GM12878 (cell line): ENCODE measurements around the gene TMEM238L. TPM values are rescaled to one million over a fixed set of nuclear protein-coding genes. Genes with fewer than 3 reads are reported as not detected.

Source experiments
- ATAC-seq: fragments of 200-7000 bp; cut with Tn5 transposase; 3 replicates; pipeline ENCODE4 v1.9.1; 2020; ENCODE audit warnings: mild to moderate bottlenecking, moderate library complexity
- BruUV-seq: library from RNA; stranded (reverse); fragments of 400-500 nt; replicated peaks from 2 replicates; lab custom pipeline; 2021; lab: Mats Ljungman, UMichigan
- CTCF ChIA-PET: fragments of 300-600 bp; sonication (Branson Sonifier 250); formaldehyde crosslinking; extraction: SDS; loops from one replicate; lab custom pipeline; 2021; ENCODE audit warnings: inconsistent platforms; lab: Yijun Ruan, JAX
- POLR2A ChIA-PET: fragments of 350-600 bp; formaldehyde crosslinking; extraction: SDS; loops from one replicate; lab custom pipeline; 2021; ENCODE audit warnings: inconsistent platforms; lab: Charles Lee
- RAD21 ChIA-PET: fragments of 300-600 bp; sonication (Branson Sonifier 250); formaldehyde crosslinking; loops from one replicate; lab custom pipeline; 2023; ENCODE audit warnings: antibody characterized with exemption; ENCODE audit not compliant: unreplicated experiment; lab: Charles Lee
- SMC1A ChIA-PET: fragments of 300-600 bp; sonication (Branson Sonifier 250); formaldehyde crosslinking; loops from one replicate; lab custom pipeline; 2023; ENCODE audit not compliant: unreplicated experiment, uncharacterized antibody; lab: Charles Lee
- DNase-seq: peaks from one replicate; pipeline ENCODE4 v3.0.0-alpha.2; 2011; ENCODE audit warnings: low read depth, low spot score
- FAIRE-seq: peaks from 3 replicates; lab custom pipeline; 2011; peaks lifted over from hg19 to GRCh38; lab: Jason Lieb, UNC
- H2AFZ ChIP-seq: 2 replicates; pipeline ENCODE4 v1.6.0; 2011; ENCODE audit warnings: low read depth, low read length, control low read depth; ENCODE audit not compliant: control insufficient read depth
- H3K27ac ChIP-seq: 2 replicates; pipeline ENCODE4 v1.5.1; 2011; ENCODE audit warnings: control low read depth; ENCODE audit not compliant: control insufficient read depth, insufficient read depth
- H3K27me3 ChIP-seq, 2 experiments: replicated peaks in 1 of 2; 2 replicates each; pipeline versions ENCODE4 v1.6.0 to v1.6.1; 2011; ENCODE audit warnings: low read length in 1 of 2; ENCODE audit not compliant: control insufficient read depth in 2 of 2, insufficient read depth in 2 of 2
- H3K36me3 ChIP-seq, 2 experiments: 2 replicates each; pipeline ENCODE4 v1.5.1; 2011; ENCODE audit warnings: low read length in 1 of 2; ENCODE audit not compliant: control insufficient read depth in 2 of 2, insufficient read depth in 2 of 2
- H3K4me1 ChIP-seq: 2 replicates; pipeline ENCODE4 v1.6.1; 2011; ENCODE audit warnings: mild to moderate bottlenecking, low read length, moderate library complexity, mixed read lengths; ENCODE audit not compliant: control insufficient read depth, insufficient read depth
- H3K4me2 ChIP-seq: 2 replicates; pipeline ENCODE4 v1.6.0; 2011; ENCODE audit warnings: control low read depth; ENCODE audit not compliant: control insufficient read depth, insufficient read depth
- H3K4me3 ChIP-seq: fragments of 200-600 bp; sonication (generic); 2 replicates; pipeline ENCODE4 v1.5.1; 2016
- H3K79me2 ChIP-seq: 2 replicates; pipeline ENCODE4 v1.6.0; 2011; ENCODE audit warnings: low read length; ENCODE audit not compliant: control insufficient read depth, insufficient read depth
- H3K9ac ChIP-seq: 2 replicates; pipeline ENCODE4 v1.8.0; 2011; ENCODE audit warnings: low read length, control low read depth, mixed read lengths; ENCODE audit not compliant: control insufficient read depth, insufficient read depth
- H3K9me3 ChIP-seq: replicated peaks from 3 replicates; pipeline ENCODE4 v1.5.1; 2011; ENCODE audit warnings: mild to moderate bottlenecking, low read length; ENCODE audit not compliant: control insufficient read depth, insufficient read depth
- H4K20me1 ChIP-seq: 2 replicates; pipeline ENCODE4 v1.6.0; 2011; ENCODE audit not compliant: control insufficient read depth, insufficient read depth
- ATF7 ChIP-seq: fragments of 450-650 bp; IDR thresholded peaks from 2 replicates; pipeline ENCODE4 v1.6.1; 2016; ENCODE audit warnings: low read depth, mild to moderate bottlenecking
- BACH1 ChIP-seq: fragments of 450-650 bp; IDR thresholded peaks from 2 replicates; pipeline ENCODE4 v1.6.1; 2017; ENCODE audit warnings: mild to moderate bottlenecking, borderline replicate concordance
- EP300 ChIP-seq, 2 experiments: fragments of 150-350 bp in 1 of 2; IDR thresholded peaks; 2 replicates each; pipeline ENCODE4 v1.6.1; 2011 to 2012; ENCODE audit warnings: low read depth in 2 of 2, low read length in 2 of 2, borderline replicate concordance in 1 of 2, improper control_type of control experiment in 1 of 2, inconsistent platforms in 1 of 2; ENCODE audit not compliant: control insufficient read depth in 1 of 2
- FOXK2 ChIP-seq: fragments of 450-650 bp; IDR thresholded peaks from 2 replicates; pipeline ENCODE4 v1.6.1; 2017; ENCODE audit warnings: mild to moderate bottlenecking, moderate library complexity
- MEF2A ChIP-seq: IDR thresholded peaks from 2 replicates; pipeline ENCODE4 v1.6.1; 2011; ENCODE audit warnings: low read depth, mild to moderate bottlenecking, low read length, moderate library complexity; ENCODE audit not compliant: insufficient read depth
- MTA3 ChIP-seq: IDR thresholded peaks from 2 replicates; pipeline ENCODE4 v1.6.1; 2012; ENCODE audit warnings: low read length, inconsistent platforms, borderline replicate concordance
- PAX5 ChIP-seq: IDR thresholded peaks from 2 replicates; pipeline ENCODE4 v1.6.1; 2011; ENCODE audit warnings: low read depth, low read length, borderline replicate concordance
- POLR2A ChIP-seq: IDR thresholded peaks from 2 replicates; pipeline ENCODE4 v1.6.1; 2011; ENCODE audit warnings: low read depth, mild to moderate bottlenecking, low read length
- RELB ChIP-seq: fragments of 450-650 bp; IDR thresholded peaks from 2 replicates; pipeline ENCODE4 v1.6.1; 2017; ENCODE audit warnings: low read depth, mild to moderate bottlenecking, moderate library complexity
- RUNX3 ChIP-seq: IDR thresholded peaks from 2 replicates; pipeline ENCODE4 v1.6.1; 2012; ENCODE audit warnings: low read length, inconsistent platforms
- SREBF2 ChIP-seq: IDR thresholded peaks from 2 replicates; pipeline ENCODE4 v1.6.1; 2012; ENCODE audit warnings: mild to moderate bottlenecking, low read length
- USF1 ChIP-seq: IDR thresholded peaks from 2 replicates; pipeline ENCODE4 v1.6.1; 2011; ENCODE audit warnings: borderline replicate concordance, low read depth, mild to moderate bottlenecking, moderate library complexity, mixed read lengths, low read length; ENCODE audit not compliant: insufficient read depth; ENCODE audit errors: extremely low read length
- ZBTB11 ChIP-seq: fragments of 450-650 bp; formaldehyde crosslinking; IDR thresholded peaks from 2 replicates; pipeline ENCODE4 v1.5.0; 2022; ENCODE audit warnings: mild to moderate bottlenecking, missing genetic modification characterization
- ZBTB40 ChIP-seq: fragments of 450-650 bp; IDR thresholded peaks from 2 replicates; pipeline ENCODE4 v1.6.1; 2016; ENCODE audit warnings: mild to moderate bottlenecking, moderate library complexity, borderline replicate concordance
- ZNF207 ChIP-seq: fragments of 450-650 bp; IDR thresholded peaks from 2 replicates; pipeline ENCODE4 v1.6.1; 2014; ENCODE audit warnings: antibody characterized with exemption, mild to moderate bottlenecking, borderline replicate concordance
- ZSCAN29 ChIP-seq: fragments of 450-650 bp; IDR thresholded peaks from 2 replicates; pipeline ENCODE4 v1.6.1; 2017; ENCODE audit warnings: mild to moderate bottlenecking, moderate library complexity
- WGBS: methylation state at CpG from one replicate; pipeline ENCODE4 v1.1.6; 2016; ENCODE audit warnings: low lambda C conversion rate; ENCODE audit not compliant: insufficient replicate concordance, insufficient coverage; ENCODE audit errors: missing lambda C conversion rate; 5-methylcytosine and 5-hydroxymethylcytosine counted together
- in situ Hi-C: fragments of 300-500 bp; cut with MboI; formaldehyde crosslinking; loops from 9 replicates; pipeline ENCODE4 v1.14.3; 2018; ENCODE audit warnings: mixed read lengths
- intact Hi-C: fragments of 100-400 bp; cut with micrococcal nuclease; formaldehyde crosslinking; loops from one replicate; pipeline ENCODE4 v1.14.2; 2022; ENCODE audit not compliant: unreplicated experiment
- polyA plus RNA-seq, 11 experiments: library from polyadenylated mRNA; depleted of rRNA in 4 of 11; unstranded in 6 of 11; stranded (reverse) in 5 of 11; fragments of >200 nt; fragmentation: Nextera tagmentation in 4 of 11; fragmentation: Illumina TruSeq in 1 of 11; extraction: Ambion mirVana in 4 of 11; extraction: Trizol in 1 of 11; gene quantifications; 1 replicate in 1 of 11; 2 replicates in 10 of 11; pipeline versions ENCODE4 v1.2.1 to v1.2.3, GENCODE V29; 2011 to 2016; ENCODE audit warnings: inconsistent platforms in 2 of 11, missing spikeins in 2 of 11, low read depth in 1 of 11
- total RNA-seq, 4 experiments: library from RNA; depleted of rRNA in 3 of 4; stranded (reverse); fragments of >200 nt in 3 of 4; fragmentation: Illumina TruSeq in 1 of 4; extraction: Trizol in 1 of 4; gene quantifications; 2 replicates each; pipeline versions ENCODE4 v1.2.1 to v1.2.3, GENCODE V29; 2013 to 2021

The TMEM238L gene
- total and polyA plus RNA-seq, 10 of the 15 experiments (the other 5 are each of a cell fraction or from before 2014, with no cell fraction given): not detected

- in situ Hi-C loops (no loop called here), intact Hi-C loops (no loop called here)
- Histone ChIP-seq H3K79me2 (no peaks in the 10 kb centered on the region), H4K20me1 (no peaks in the 10 kb centered on the region), H3K4me1 (no peaks in the 10 kb centered on the region), H3K4me3 (no peak overlapping the region)
- CTCF ChIA-PET: interaction anchor here (1.6 kb wide), 1 partner anchor 193 kb away, joined by 3 read pairs; no protein-coding TSS in a partner anchor
- TF ChIP-seq ZBTB11 (CRISPR knock-in tag): no peak
- TF ChIP-seq BACH1: no peak
- TF ChIP-seq USF1: no peak
- TF ChIP-seq EP300 (IDR thresholded peaks at IDR 0.05; ENCODE audit: borderline replicate concordance in 1 of 2, control insufficient read depth in 1 of 2, low read depth in 2 of 2, low read length in 2 of 2): no peak
- TF ChIP-seq ZNF207: no peak
- TF ChIP-seq ZSCAN29: no peak
- TF ChIP-seq RUNX3: no peak
- no peak for TF ChIP-seq ZBTB40
- no peak for TF ChIP-seq FOXK2
- no peak for TF ChIP-seq POLR2A
- TF ChIP-seq MTA3: no peak
- no peak for TF ChIP-seq RELB
- TF ChIP-seq SREBF2: no peak
- TF ChIP-seq MEF2A: no peak
- no peak for TF ChIP-seq ATF7
- TF ChIP-seq PAX5: no peak
- TF ChIP-seq, all 136 proteins: peak for 0
- DNase-seq (no peak), ATAC-seq (no peak), FAIRE-seq (no peak)
- Histone ChIP-seq H3K36me3 (no peaks in the 10 kb centered on the region), H3K27me3 (peaks cover 0 to 2% of the 10 kb centered on the region in 2 experiments; a peak in 1 of 4 replicates), H3K27ac (no peak overlapping the region), H3K9ac (no peak overlapping the region), H3K4me2 (no peak overlapping the region), H2AFZ (no peak overlapping the region), H3K9me3 (no peaks in the 10 kb centered on the region)
- RAD21 ChIA-PET: no interaction called here
- SMC1A ChIA-PET: no interaction called here
- POLR2A ChIA-PET: no interaction called here
- 59% methylated on average over 4 of the region's 4 CpGs for WGBS
- BruUV-seq: no TSS peak
Measured at GRCh38 chr17:10809605-10810004, 5.7 kb upstream of the TMEM238L start.
